SK-N-SH treated with all-trans-retinoic acid at 6 μM for 48 hours (cell line): ENCODE data around the gene LRRC28.

ENCODE experiments used
- ARNTL ChIP-seq: fragments of 450-650 bp; formaldehyde crosslinking; IDR thresholded peaks from 2 replicates; pipeline ENCODE4 v1.5.0; 2020; ENCODE audit warnings: low read depth, mild to moderate bottlenecking, moderate library complexity, borderline replicate concordance
- BACH2 ChIP-seq: fragments of 250-450 bp; sonication (Bioruptor Pico); IDR thresholded peaks from 2 replicates; pipeline ENCODE4 v1.9.0; 2021; ENCODE audit warnings: mild to moderate bottlenecking, borderline replicate concordance
- CSDC2 ChIP-seq: fragments of 250-450 bp; sonication (Bioruptor Pico); IDR thresholded peaks from 2 replicates; pipeline ENCODE4 v1.5.0; 2020; ENCODE audit warnings: mild to moderate bottlenecking, moderate library complexity
- GLIS3 ChIP-seq: fragments of 250-450 bp; sonication (Bioruptor Pico); IDR thresholded peaks from 2 replicates; pipeline ENCODE4 v1.5.0; 2020; ENCODE audit warnings: mild to moderate bottlenecking, moderate library complexity
- TOX ChIP-seq: fragments of 250-450 bp; sonication (Bioruptor Pico); IDR thresholded peaks from 2 replicates; pipeline ENCODE4 v1.8.0; 2021; ENCODE audit warnings: mild to moderate bottlenecking, moderate library complexity, borderline replicate concordance
- ZC3H10 ChIP-seq: fragments of 250-450 bp; sonication (Bioruptor Pico); IDR thresholded peaks from 2 replicates; pipeline ENCODE4 v1.5.1; 2021; ENCODE audit warnings: mild to moderate bottlenecking, moderate library complexity
- ZFP3 ChIP-seq: fragments of 250-450 bp; sonication (Bioruptor Pico); IDR thresholded peaks from 2 replicates; pipeline ENCODE4 v1.5.0; 2020; ENCODE audit warnings: mild to moderate bottlenecking, moderate library complexity
- ZNF565 ChIP-seq: fragments of 450-650 bp; formaldehyde crosslinking; conservative IDR thresholded peaks from 2 replicates; pipeline ENCODE4 v1.5.0; 2020; ENCODE audit warnings: low read depth, mild to moderate bottlenecking, moderate library complexity
- ZNF70 ChIP-seq: fragments of 450-650 bp; formaldehyde crosslinking; IDR thresholded peaks from 2 replicates; pipeline ENCODE4 v1.5.0; 2020; ENCODE audit warnings: mild to moderate bottlenecking, moderate library complexity
- ZNF8 ChIP-seq: fragments of 450-650 bp; formaldehyde crosslinking; IDR thresholded peaks from 2 replicates; pipeline ENCODE4 v1.5.0; 2020; ENCODE audit warnings: mild to moderate bottlenecking, moderate library complexity
- TF ChIP-seq, protein P1 (sequence below): fragments of 250-450 bp; sonication (Bioruptor Pico); IDR thresholded peaks from 2 replicates; pipeline ENCODE4 v1.5.1; 2020; ENCODE audit warnings: low read depth, mild to moderate bottlenecking, moderate library complexity
- TF ChIP-seq, protein P2 (sequence below): fragments of 250-450 bp; sonication (Bioruptor Pico); IDR thresholded peaks from 2 replicates; pipeline ENCODE4 v1.5.0; 2020; ENCODE audit warnings: mild to moderate bottlenecking, moderate library complexity
- TF ChIP-seq, protein P3 (sequence below): fragments of 250-450 bp; sonication (Bioruptor Pico); IDR thresholded peaks from 2 replicates; pipeline ENCODE4 v1.8.0; 2021; ENCODE audit warnings: low read depth, mild to moderate bottlenecking, moderate library complexity, borderline replicate concordance

DNA sequence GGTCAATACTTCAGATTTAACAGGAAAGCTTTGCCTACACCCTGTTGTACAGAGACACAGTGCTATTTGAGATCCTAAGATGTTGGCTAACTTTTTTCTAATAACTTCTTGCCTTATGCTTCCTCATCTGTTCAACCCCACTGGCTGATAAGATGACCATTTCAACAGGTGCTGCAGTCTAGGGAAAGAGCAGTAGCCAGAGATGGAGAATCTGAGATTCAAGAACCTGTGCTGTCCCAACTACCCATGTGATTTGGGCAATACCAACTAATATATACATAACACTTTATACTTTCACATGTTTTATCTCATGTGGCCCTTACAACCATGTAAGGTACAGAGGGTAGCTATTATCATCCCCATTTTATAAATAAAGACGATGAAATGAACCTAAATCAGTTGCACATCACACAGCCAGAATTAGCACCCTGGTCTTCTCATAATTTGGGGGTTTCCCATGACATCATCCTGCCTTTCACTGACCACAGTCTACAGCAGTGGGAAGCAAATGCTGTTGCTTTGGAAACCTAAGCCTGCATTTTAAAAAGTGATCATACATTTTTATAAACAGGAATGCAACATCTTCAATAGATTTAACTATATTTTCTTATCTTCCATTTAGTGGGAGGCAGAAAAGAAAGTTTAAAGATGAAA is 11.6 kb upstream of the LRRC28 start:
- TF ChIP-seq ZC3H10 (no peak), ARNTL (CRISPR knock-in tag) (no peak), BACH2 (CRISPR knock-in tag) (no peak), ZNF8 (CRISPR knock-in tag) (no peak), ZNF70 (CRISPR knock-in tag) (no peak), ZFP3 (no peak), TOX (CRISPR knock-in tag) (no peak), ZNF565 (CRISPR knock-in tag) (no peak), CSDC2 (CRISPR knock-in tag) (no peak), GLIS3 (CRISPR knock-in tag) (no peak)
- TF ChIP-seq, protein P1, sequence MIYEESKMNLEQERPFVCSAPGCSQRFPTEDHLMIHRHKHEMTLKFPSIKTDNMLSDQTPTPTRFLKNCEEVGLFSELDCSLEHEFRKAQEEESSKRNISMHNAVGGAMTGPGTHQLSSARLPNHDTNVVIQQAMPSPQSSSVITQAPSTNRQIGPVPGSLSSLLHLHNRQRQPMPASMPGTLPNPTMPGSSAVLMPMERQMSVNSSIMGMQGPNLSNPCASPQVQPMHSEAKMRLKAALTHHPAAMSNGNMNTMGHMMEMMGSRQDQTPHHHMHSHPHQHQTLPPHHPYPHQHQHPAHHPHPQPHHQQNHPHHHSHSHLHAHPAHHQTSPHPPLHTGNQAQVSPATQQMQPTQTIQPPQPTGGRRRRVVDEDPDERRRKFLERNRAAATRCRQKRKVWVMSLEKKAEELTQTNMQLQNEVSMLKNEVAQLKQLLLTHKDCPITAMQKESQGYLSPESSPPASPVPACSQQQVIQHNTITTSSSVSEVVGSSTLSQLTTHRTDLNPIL (CRISPR knock-in tag) = no peak
- TF ChIP-seq, protein P2, sequence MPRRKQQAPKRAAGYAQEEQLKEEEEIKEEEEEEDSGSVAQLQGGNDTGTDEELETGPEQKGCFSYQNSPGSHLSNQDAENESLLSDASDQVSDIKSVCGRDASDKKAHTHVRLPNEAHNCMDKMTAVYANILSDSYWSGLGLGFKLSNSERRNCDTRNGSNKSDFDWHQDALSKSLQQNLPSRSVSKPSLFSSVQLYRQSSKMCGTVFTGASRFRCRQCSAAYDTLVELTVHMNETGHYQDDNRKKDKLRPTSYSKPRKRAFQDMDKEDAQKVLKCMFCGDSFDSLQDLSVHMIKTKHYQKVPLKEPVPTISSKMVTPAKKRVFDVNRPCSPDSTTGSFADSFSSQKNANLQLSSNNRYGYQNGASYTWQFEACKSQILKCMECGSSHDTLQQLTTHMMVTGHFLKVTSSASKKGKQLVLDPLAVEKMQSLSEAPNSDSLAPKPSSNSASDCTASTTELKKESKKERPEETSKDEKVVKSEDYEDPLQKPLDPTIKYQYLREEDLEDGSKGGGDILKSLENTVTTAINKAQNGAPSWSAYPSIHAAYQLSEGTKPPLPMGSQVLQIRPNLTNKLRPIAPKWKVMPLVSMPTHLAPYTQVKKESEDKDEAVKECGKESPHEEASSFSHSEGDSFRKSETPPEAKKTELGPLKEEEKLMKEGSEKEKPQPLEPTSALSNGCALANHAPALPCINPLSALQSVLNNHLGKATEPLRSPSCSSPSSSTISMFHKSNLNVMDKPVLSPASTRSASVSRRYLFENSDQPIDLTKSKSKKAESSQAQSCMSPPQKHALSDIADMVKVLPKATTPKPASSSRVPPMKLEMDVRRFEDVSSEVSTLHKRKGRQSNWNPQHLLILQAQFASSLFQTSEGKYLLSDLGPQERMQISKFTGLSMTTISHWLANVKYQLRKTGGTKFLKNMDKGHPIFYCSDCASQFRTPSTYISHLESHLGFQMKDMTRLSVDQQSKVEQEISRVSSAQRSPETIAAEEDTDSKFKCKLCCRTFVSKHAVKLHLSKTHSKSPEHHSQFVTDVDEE = no peak
- TF ChIP-seq, protein P3, sequence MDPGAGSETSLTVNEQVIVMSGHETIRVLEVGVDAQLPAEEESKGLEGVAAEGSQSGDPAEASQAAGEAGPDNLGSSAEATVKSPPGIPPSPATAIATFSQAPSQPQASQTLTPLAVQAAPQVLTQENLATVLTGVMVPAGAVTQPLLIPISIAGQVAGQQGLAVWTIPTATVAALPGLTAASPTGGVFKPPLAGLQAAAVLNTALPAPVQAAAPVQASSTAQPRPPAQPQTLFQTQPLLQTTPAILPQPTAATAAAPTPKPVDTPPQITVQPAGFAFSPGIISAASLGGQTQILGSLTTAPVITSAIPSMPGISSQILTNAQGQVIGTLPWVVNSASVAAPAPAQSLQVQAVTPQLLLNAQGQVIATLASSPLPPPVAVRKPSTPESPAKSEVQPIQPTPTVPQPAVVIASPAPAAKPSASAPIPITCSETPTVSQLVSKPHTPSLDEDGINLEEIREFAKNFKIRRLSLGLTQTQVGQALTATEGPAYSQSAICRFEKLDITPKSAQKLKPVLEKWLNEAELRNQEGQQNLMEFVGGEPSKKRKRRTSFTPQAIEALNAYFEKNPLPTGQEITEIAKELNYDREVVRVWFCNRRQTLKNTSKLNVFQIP (CRISPR knock-in tag) = no peak
